DND-41 (cell line): Measurements from ENCODE around the gene TRMT61A.

ENCODE experiments used
- ATAC-seq: fragments of 200-7000 bp; cut with Tn5 transposase; 3 replicates; pipeline ENCODE4 v1.9.1; 2021; ENCODE audit warnings: low read depth; ENCODE audit not compliant: insufficient read depth
- DNase-seq: peaks from one replicate; pipeline ENCODE4 v3.0.0-alpha.2; 2020
- H2AFZ ChIP-seq: 2 replicates; pipeline ENCODE4 v1.6.0; 2012; ENCODE audit warnings: low read depth, low read length
- H3K27ac ChIP-seq: 2 replicates; pipeline ENCODE4 v1.5.1; 2012; ENCODE audit warnings: low read length, inconsistent platforms
- H3K27me3 ChIP-seq: fragments of 200-600 bp; sonication (generic); 2 replicates; pipeline ENCODE4 v1.6.0; 2012; ENCODE audit warnings: low read length, mild to moderate bottlenecking, inconsistent platforms; ENCODE audit not compliant: insufficient read depth, poor library complexity
- H3K36me3 ChIP-seq: 2 replicates; pipeline ENCODE4 v1.5.1; 2012; ENCODE audit warnings: low read length, inconsistent platforms; ENCODE audit not compliant: insufficient read depth
- H3K4me1 ChIP-seq: 2 replicates; pipeline ENCODE4 v1.5.1; 2012; ENCODE audit warnings: mild to moderate bottlenecking, low read length; ENCODE audit not compliant: insufficient read depth
- H3K4me2 ChIP-seq: 2 replicates; pipeline ENCODE4 v1.6.0; 2012; ENCODE audit warnings: mild to moderate bottlenecking, moderate library complexity, low read length, inconsistent platforms; ENCODE audit not compliant: insufficient read depth
- H3K4me3 ChIP-seq, 2 experiments: fragments of 200-600 bp in 1 of 2; shearing (Covaris generic) in 1 of 2; 2 replicates each; pipeline ENCODE4 v1.5.1; 2012 to 2016; ENCODE audit warnings: inconsistent platforms in 2 of 2, low read length in 2 of 2, mild to moderate bottlenecking in 2 of 2, low read depth in 1 of 2, moderate library complexity in 1 of 2
- H3K79me2 ChIP-seq: 2 replicates; pipeline ENCODE4 v1.6.0; 2012; ENCODE audit warnings: low read length, inconsistent platforms; ENCODE audit not compliant: insufficient read depth
- H3K9ac ChIP-seq: 2 replicates; pipeline ENCODE4 v1.6.0; 2012; ENCODE audit warnings: low read depth, mild to moderate bottlenecking, inconsistent platforms, low read length, moderate library complexity
- H3K9me3 ChIP-seq: 2 replicates; pipeline ENCODE4 v1.5.1; 2012; ENCODE audit warnings: low read length, moderate library complexity, mild to moderate bottlenecking, inconsistent platforms; ENCODE audit not compliant: insufficient read depth, severe bottlenecking
- H4K20me1 ChIP-seq: 2 replicates; pipeline ENCODE4 v1.6.0; 2012; ENCODE audit warnings: low read length; ENCODE audit not compliant: insufficient read depth
- EZH2 ChIP-seq: IDR thresholded peaks from 3 replicates; pipeline ENCODE4 v1.6.1; 2012; ENCODE audit warnings: borderline replicate concordance, low read depth, mild to moderate bottlenecking, moderate library complexity, low read length, inconsistent platforms; ENCODE audit not compliant: severe bottlenecking
- TF ChIP-seq, protein P1 (sequence below): IDR thresholded peaks from 2 replicates; pipeline ENCODE4 v1.5.1; 2012; ENCODE audit warnings: borderline replicate concordance, low read length, moderate library complexity, mild to moderate bottlenecking; ENCODE audit not compliant: poor library complexity, severe bottlenecking; ENCODE audit errors: extremely low read depth

Gene TRMT61A

DNA sequence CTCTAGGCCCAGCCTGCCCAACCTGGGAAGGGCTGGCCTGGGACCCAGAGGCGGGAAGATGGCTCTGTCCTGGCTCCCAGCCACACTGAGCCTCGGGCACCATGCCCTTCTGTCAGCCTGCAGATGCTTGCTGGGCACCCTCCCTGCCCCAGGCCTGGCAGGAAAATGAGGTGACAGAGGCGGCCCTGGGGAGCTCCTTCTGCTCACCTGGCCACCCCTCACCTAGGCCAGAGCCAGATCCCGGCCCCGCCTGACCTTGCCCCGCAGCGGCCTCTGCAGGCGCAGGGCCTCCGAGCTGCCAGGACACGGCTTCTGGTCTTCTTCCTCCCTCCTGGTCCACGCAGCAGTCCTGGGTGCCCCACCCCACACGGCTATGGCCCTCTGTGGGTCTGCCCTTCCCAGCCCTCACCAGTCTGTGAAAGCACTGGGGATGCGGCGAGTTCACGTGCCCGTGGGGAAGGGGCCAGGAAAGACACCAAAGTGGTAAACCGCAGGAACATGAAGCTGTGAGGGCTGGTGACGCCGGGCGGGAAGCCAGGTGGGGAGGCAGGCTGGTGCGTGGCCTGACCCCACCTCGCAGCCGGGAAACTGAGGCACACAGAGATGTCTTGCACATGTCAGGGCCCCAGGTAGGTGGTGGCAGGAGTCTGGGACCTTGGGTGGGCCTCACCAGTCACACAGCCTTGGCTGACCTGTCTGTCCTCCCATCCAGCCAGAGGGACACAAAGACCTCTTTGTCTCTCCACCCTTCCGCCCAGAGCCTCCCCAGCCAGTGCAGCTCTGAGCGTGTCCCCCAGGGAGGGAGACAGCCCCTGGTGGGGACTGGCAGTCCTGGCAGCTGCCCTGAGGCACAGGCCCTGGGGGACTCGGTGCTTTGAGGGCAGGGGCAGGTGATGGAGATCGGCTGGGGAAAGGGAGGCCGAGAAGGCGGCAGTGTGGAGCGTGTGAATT is 20.6 kb downstream of the TRMT61A start:
- H2AFZ ChIP-seq, result no peak overlapping the region
- H4K20me1 ChIP-seq, result peaks cover 49% of the 10 kb centered on the region
- no peaks in the 10 kb centered on the region; the same call in none of the 2 replicates for H3K36me3 ChIP-seq
- no peak overlapping the region for H3K9ac ChIP-seq
- DNase-seq, result no peak
- no peaks in the 10 kb centered on the region for H3K9me3 ChIP-seq
- H3K79me2 ChIP-seq, result 0 out of 2 replicates have a peak, but pooled peaks cover 4% of the 10 kb centered on the region
- H3K4me2 ChIP-seq, result no peak overlapping the region
- H3K27ac ChIP-seq, result no peak overlapping the region
- no peak for ATAC-seq
- H3K4me3 ChIP-seq, result no peak overlapping the region
- H3K27me3 ChIP-seq, result no peaks in the 10 kb centered on the region
- TF ChIP-seq EZH2, result no peak
- TF ChIP-seq, protein P1, sequence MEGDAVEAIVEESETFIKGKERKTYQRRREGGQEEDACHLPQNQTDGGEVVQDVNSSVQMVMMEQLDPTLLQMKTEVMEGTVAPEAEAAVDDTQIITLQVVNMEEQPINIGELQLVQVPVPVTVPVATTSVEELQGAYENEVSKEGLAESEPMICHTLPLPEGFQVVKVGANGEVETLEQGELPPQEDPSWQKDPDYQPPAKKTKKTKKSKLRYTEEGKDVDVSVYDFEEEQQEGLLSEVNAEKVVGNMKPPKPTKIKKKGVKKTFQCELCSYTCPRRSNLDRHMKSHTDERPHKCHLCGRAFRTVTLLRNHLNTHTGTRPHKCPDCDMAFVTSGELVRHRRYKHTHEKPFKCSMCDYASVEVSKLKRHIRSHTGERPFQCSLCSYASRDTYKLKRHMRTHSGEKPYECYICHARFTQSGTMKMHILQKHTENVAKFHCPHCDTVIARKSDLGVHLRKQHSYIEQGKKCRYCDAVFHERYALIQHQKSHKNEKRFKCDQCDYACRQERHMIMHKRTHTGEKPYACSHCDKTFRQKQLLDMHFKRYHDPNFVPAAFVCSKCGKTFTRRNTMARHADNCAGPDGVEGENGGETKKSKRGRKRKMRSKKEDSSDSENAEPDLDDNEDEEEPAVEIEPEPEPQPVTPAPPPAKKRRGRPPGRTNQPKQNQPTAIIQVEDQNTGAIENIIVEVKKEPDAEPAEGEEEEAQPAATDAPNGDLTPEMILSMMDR, result no peak
- H3K4me1 ChIP-seq, result no peaks in the 10 kb centered on the region

GRCh38 chr14:103550451-103551337 is 21.7 kb downstream of the TRMT61A start:
- Histone ChIP-seq H3K9me3 (no peaks in the 10 kb centered on the region), H3K4me2 (no peak overlapping the region), H3K27me3 (no peaks in the 10 kb centered on the region), H2AFZ (no peak overlapping the region), H3K27ac (no peak overlapping the region), H3K79me2 (peaks cover 9% of the 10 kb centered on the region; the same call in 1 of the 2 replicates), H3K4me1 (no peaks in the 10 kb centered on the region), H3K9ac (no peak overlapping the region), H3K36me3 (no peaks in the 10 kb centered on the region; the same call in none of the 2 replicates), H4K20me1 (peaks cover 51% of the 10 kb centered on the region), H3K4me3 (no peak overlapping the region)
- no peak for TF ChIP-seq EZH2
- TF ChIP-seq, protein P1, result no peak
- no peak for DNase-seq
- no peak for ATAC-seq

DNA sequence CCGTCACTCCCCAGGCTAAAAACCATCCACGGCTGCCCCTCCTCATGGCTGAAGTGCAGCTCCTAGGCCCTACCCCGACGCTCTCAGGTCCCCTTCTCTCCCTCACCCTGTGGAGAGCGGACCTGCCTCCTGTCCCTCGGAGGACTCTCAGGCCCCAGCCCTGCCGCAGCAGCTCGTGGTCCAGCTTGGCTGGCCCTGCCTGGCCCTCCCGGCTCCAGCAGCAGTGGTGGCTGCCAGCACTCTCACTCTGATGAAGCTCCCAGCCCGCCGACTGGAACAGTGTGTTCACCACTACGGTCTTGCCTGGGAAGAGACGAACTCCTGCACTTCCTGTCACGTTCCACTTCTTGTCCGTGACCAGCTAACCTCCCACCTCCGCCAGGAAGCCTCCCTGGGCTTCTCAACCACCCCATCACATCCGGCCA is 22.4 kb downstream of the TRMT61A start:
- H2AFZ ChIP-seq, result no peak overlapping the region
- H3K79me2 ChIP-seq, result peaks cover 12% of the 10 kb centered on the region; the same call in 1 of the 2 replicates
- H3K27me3 ChIP-seq, result no peaks in the 10 kb centered on the region
- no peak overlapping the region for H3K9ac ChIP-seq
- DNase-seq (no peak), ATAC-seq (no peak)
- H3K27ac ChIP-seq, result no peak overlapping the region
- no peaks in the 10 kb centered on the region; the same call in none of the 2 replicates for H3K36me3 ChIP-seq
- TF ChIP-seq, protein P1, result no peak
- TF ChIP-seq EZH2, result no peak
- H3K4me1 ChIP-seq, result no peaks in the 10 kb centered on the region
- H3K4me3 ChIP-seq, result no peak overlapping the region
- no peaks in the 10 kb centered on the region for H3K9me3 ChIP-seq
- no peak overlapping the region for H3K4me2 ChIP-seq
- H4K20me1 ChIP-seq, result peaks cover 53% of the 10 kb centered on the region
